Neural cell (in vitro differentiated cells): Measurements from ENCODE around the gene ALX4. TPM values are rescaled to one million over a fixed set of nuclear protein-coding genes. Genes with fewer than 3 reads are reported as not detected.

Experiments used
- H2AFZ ChIP-seq: fragments of 200-600, 300-800 bp; sonication (generic), shearing (Covaris generic); 2 replicates; pipeline ENCODE4 v1.6.0; 2014; ENCODE audit warnings: low read depth, mild to moderate bottlenecking, antibody characterized with exemption, low read length, moderate library complexity
- H3F3A ChIP-seq: fragments of 200-600 bp; shearing (Covaris generic); 2 replicates; pipeline ENCODE4 v1.6.1; 2016; ENCODE audit warnings: mild to moderate bottlenecking, moderate library complexity, mixed read lengths, antibody characterized with exemption, low read length; ENCODE audit not compliant: insufficient read depth, poor library complexity, severe bottlenecking
- H3K27ac ChIP-seq: fragments of 200-600, 300-800 bp; sonication (generic), shearing (Covaris generic); 2 replicates; pipeline ENCODE4 v1.5.1; 2014; ENCODE audit warnings: mild to moderate bottlenecking, low read length, moderate library complexity
- H3K27me3 ChIP-seq: fragments of 300-800, 200-600 bp; sonication (generic), shearing (Covaris generic); 2 replicates; pipeline ENCODE4 v1.6.0; 2014; ENCODE audit warnings: mild to moderate bottlenecking, low read depth, low read length, moderate library complexity; ENCODE audit not compliant: insufficient read depth
- H3K36me3 ChIP-seq: fragments of 300-800, 200-600 bp; sonication (generic), shearing (Covaris generic); 2 replicates; pipeline ENCODE4 v1.5.1; 2014; ENCODE audit warnings: mild to moderate bottlenecking, antibody characterized with exemption, low read length, moderate library complexity; ENCODE audit not compliant: insufficient read depth
- H3K4me2 ChIP-seq: fragments of 300-800, 200-600 bp; sonication (generic), shearing (Covaris generic); 2 replicates; pipeline ENCODE4 v1.6.0; 2014; ENCODE audit warnings: mild to moderate bottlenecking, low read length
- H3K4me3 ChIP-seq: fragments of 300-800, 200-600 bp; sonication (generic), shearing (Covaris generic); 2 replicates; pipeline ENCODE4 v1.5.1; 2014; ENCODE audit warnings: mild to moderate bottlenecking, low read length, moderate library complexity
- H3K79me2 ChIP-seq: fragments of 200-600 bp; shearing (Covaris generic); replicated peaks from 2 replicates; pipeline ENCODE4 v1.6.0; 2014; ENCODE audit warnings: mild to moderate bottlenecking, low read length, moderate library complexity; ENCODE audit not compliant: insufficient read depth
- H3K9ac ChIP-seq: fragments of 300-800, 200-600 bp; sonication (generic), shearing (Covaris generic); 2 replicates; pipeline ENCODE4 v1.6.1; 2016; ENCODE audit warnings: mild to moderate bottlenecking, low read length, mixed read lengths
- H3K9me2 ChIP-seq: fragments of 200-600 bp; shearing (Covaris generic); 2 replicates; pipeline ENCODE4 v1.6.1; 2016; ENCODE audit warnings: mild to moderate bottlenecking, low read length, mixed read lengths; ENCODE audit not compliant: insufficient read depth
- H3K9me3 ChIP-seq: fragments of 200-600, 300-800 bp; sonication (generic), shearing (Covaris generic); 2 replicates; pipeline ENCODE4 v1.6.1; 2016; ENCODE audit warnings: mild to moderate bottlenecking, mixed run types, low read length, moderate library complexity, mixed read lengths
- H4K20me1 ChIP-seq: fragments of 200-600 bp; shearing (Covaris generic); 2 replicates; pipeline ENCODE4 v1.6.1; 2016; ENCODE audit warnings: mild to moderate bottlenecking, mixed run types; ENCODE audit not compliant: insufficient read depth
- CTCF ChIP-seq: fragments of 450-650 bp; IDR thresholded peaks from 2 replicates; pipeline ENCODE4 v1.5.1; 2014; ENCODE audit warnings: antibody characterized with exemption, mild to moderate bottlenecking, moderate library complexity; ENCODE audit not compliant: poor library complexity, severe bottlenecking
- EP300 ChIP-seq: fragments of 450-650 bp; conservative IDR thresholded peaks from 2 replicates; pipeline ENCODE4 v1.6.1; 2014; ENCODE audit warnings: antibody characterized with exemption, mild to moderate bottlenecking, moderate library complexity; ENCODE audit not compliant: poor library complexity, severe bottlenecking
- EZH2 ChIP-seq: fragments of 200-600, 300-800 bp; shearing (Covaris generic), sonication (generic); IDR thresholded peaks from 2 replicates; pipeline ENCODE4 v1.6.1; 2014; ENCODE audit warnings: antibody characterized with exemption, low read length, borderline replicate concordance, mild to moderate bottlenecking; ENCODE audit not compliant: insufficient read depth, poor library complexity, severe bottlenecking
- MXI1 ChIP-seq: fragments of 450-650 bp; conservative IDR thresholded peaks from 2 replicates; pipeline ENCODE4 v1.6.1; 2014; ENCODE audit warnings: antibody characterized with exemption, mild to moderate bottlenecking; ENCODE audit not compliant: poor library complexity, severe bottlenecking
- POLR2AphosphoS5 ChIP-seq: IDR thresholded peaks from 2 replicates; pipeline ENCODE4 v1.6.1; 2012
- RAD21 ChIP-seq: fragments of 450-650 bp; conservative IDR thresholded peaks from 2 replicates; pipeline ENCODE4 v1.6.1; 2014; ENCODE audit warnings: antibody characterized with exemption, mild to moderate bottlenecking, moderate library complexity
- REST ChIP-seq: IDR thresholded peaks from 2 replicates; pipeline ENCODE4 v1.6.1; 2012; ENCODE audit warnings: borderline replicate concordance
- SMC3 ChIP-seq: fragments of 450-650 bp; conservative IDR thresholded peaks from 2 replicates; pipeline ENCODE4 v1.6.1; 2014; ENCODE audit warnings: antibody characterized with exemption, mild to moderate bottlenecking, moderate library complexity; ENCODE audit not compliant: poor library complexity
- TAF1 ChIP-seq: IDR thresholded peaks from 2 replicates; pipeline ENCODE4 v1.6.1; 2012; ENCODE audit warnings: low read depth
- polyA plus RNA-seq: library from polyadenylated mRNA; depleted of rRNA; stranded (reverse); fragments of >200 nt; gene quantifications from 2 replicates; pipeline ENCODE4 v1.2.3, GENCODE V29; 2014

Gene ALX4
- polyA plus RNA-seq, 1 donor from 2014 or later, result not detected

GRCh38 chr11:44318369-44318768, 8.4 kb upstream of the ALX4 start:
- H3K9ac ChIP-seq, result no peak overlapping the region
- no peaks in the 10 kb centered on the region for H4K20me1 ChIP-seq
- H2AFZ ChIP-seq, result no peak overlapping the region
- H3K9me3 ChIP-seq, result no peaks in the 10 kb centered on the region
- no peak overlapping the region for H3K4me3 ChIP-seq
- no peak for TF ChIP-seq POLR2AphosphoS5
- no peak for TF ChIP-seq TAF1
- TF ChIP-seq EZH2, result no peak
- no peak for TF ChIP-seq EP300
- no peak for TF ChIP-seq MXI1
- TF ChIP-seq REST, result no peak
- TF ChIP-seq CTCF, result no peak
- no peak for TF ChIP-seq RAD21
- no peak for TF ChIP-seq SMC3
- no peaks in the 10 kb centered on the region for H3K36me3 ChIP-seq
- no peaks in the 10 kb centered on the region for H3F3A ChIP-seq
- no peak overlapping the region for H3K4me2 ChIP-seq
- H3K27ac ChIP-seq, result no peak overlapping the region
- no peaks in the 10 kb centered on the region for H3K79me2 ChIP-seq
- peaks cover 100% of the 10 kb centered on the region for H3K27me3 ChIP-seq
- H3K9me2 ChIP-seq, result no peaks in the 10 kb centered on the region

GRCh38 chr11:44316659-44317240, 6.8 kb upstream of the ALX4 start:
- Histone ChIP-seq H2AFZ (no peak overlapping the region), H3K27me3 (peaks cover 100% of the 10 kb centered on the region), H3K4me2 (no peak overlapping the region), H4K20me1 (no peaks in the 10 kb centered on the region), H3K4me3 (peak overlapping the region; percentile 59), H3K79me2 (no peaks in the 10 kb centered on the region), H3F3A (no peaks in the 10 kb centered on the region), H3K27ac (no peak overlapping the region), H3K9ac (no peak overlapping the region), H3K36me3 (no peaks in the 10 kb centered on the region), H3K9me3 (no peaks in the 10 kb centered on the region), H3K9me2 (no peaks in the 10 kb centered on the region)
- TF ChIP-seq REST (no peak), EZH2 (peak; percentile 62)
